HG02938 (cell line): ENCODE measurements around the gene TMEM35B.
"Not testable (repeated sequence)": the region's sequence is repeated elsewhere in the genome, so short reads cannot be mapped to it uniquely, and the experiment has no call there.

Experiments used
- ATAC-seq: cut with Tn5 transposase; IDR thresholded peaks from one replicate; pipeline ENCODE4 v1.9.1; 2021; ENCODE audit warnings: mild to moderate bottlenecking, moderate library complexity; ENCODE audit not compliant: unreplicated experiment

Gene TMEM35B

DNA sequence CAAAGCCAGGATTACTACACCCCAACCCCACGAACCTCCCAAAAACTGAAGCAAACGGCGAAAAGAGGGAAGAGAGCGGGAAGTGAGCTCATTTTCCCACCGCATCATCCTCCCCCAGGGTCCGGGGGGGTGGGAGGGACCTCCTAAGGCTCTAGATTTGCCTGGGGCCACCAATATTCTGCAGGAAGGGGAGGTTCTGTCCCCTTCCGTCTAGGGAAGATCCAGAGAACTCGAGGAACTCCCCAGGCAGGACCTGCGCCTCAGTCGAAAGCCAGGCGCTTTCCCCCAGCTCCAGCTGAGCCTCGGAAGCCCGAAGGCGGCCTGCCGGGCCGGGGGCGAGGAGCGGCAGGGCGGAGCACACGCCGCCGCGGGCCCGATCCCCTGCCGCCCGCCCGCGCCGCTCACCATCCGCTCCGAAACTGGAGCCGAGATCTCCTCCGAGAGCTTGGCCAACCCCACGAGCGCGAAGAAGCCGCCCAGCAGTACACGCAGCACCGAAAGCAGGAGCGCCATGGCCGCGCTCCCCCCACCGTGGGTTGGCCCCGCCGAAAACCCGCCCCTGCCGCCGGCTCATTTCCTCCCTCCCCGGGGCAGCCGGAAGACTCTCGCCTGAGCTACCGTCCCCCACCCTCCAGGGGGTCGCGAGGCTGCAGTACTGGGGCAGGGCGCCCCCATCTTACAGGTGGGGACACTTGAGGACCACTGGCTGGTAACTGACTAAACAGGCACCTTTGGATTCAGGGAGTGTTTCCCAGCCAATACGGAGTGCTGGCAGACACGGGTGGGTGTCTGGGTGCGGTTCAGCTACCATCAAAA is at the start of gene TMEM35B:
Gene TMEM35B (minus strand): TSS at position 555 of the 816 bp plus-strand sequence. CDS start 42 bp downstream, at position 513.
- peak; percentile 68 for ATAC-seq

DNA sequence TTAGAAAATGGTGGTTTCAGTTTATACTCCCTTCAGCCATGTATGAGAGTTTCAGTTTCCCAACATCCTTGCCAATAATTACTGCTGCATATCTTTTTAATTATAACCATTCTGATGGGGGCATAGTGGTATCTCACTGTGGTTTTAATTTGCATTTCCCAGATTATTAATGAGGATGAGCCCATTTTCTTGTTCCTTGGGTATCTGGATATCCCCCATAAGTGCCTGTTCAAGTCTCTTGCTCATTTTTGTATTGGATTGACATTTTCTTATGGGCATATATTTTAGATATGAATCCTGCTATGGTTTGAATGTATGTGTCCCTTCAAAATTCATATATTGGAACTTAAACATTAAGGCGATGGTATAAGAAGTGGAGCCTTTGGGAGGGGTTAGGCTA is 48.2 kb upstream of the TMEM35B start:
- ATAC-seq: no peak

DNA sequence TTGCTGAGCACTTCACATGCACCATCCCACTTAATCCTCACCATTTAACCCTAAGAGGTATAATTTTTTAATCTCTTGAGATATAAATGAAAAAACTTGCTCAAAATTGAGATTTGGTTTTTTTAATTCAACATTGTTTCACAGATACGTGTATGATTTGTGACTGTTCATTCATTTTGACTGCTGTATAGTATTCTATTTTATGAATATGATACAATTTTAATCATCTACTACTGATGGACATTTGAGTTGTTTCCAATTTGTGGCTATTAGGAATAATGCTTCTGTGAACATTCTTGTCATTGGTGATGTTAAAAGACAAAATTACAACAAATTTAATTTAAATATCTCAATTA is 47.2 kb upstream of the TMEM35B start:
- no peak for ATAC-seq

DNA sequence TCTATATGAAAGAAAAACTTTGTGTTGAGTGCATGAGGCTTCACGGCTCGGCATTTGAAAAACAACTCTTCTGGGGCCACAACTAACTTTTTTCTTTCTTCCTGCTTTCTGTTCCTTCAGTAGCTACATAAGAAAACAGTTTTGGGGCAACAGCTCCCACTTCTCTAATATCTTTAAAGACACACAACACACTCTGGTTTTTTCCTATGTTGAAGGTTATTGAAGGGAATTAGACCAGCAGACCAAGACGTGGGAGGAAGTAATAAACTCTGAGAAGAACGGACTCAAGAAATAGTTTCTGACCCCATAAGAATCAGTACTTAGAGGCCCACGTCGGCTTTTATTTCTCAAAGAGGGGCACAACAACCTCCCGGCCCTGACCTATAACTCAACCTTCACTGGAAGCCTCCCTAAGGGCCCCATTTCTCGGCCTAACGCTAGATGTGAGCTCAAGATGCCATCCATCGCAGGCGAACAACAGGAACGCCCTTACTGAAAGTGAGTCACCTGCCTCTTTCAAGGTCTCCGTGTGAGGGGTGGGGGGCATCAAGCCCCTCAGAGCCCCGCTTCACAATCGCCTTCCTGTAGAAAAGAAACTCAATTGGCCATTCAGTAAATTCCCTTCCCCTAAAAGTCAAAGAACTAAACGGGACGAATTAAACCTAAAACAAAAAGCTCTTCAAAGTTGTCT is 45.8 kb upstream of the TMEM35B start:
- ATAC-seq: no peak

DNA sequence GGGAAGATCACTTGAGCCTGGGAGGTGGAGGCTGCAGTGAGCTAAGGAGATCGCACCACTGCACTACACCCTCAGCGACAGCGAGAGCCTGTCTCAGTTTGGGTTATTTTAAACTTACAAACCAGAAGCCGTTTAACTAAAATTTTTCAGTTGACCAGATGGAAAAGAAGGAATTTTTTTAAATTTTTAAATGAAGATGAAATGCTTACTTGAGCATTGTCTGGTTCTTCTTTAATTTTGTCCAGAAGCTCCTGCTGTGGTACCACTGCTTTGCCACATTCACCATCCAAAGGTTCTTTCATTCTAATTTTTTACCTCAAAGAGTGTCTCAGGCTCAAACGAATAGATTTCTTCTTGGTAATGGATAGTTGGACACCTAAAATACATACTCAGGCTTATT is 45.2 kb upstream of the TMEM35B start:
- no peak for ATAC-seq

DNA sequence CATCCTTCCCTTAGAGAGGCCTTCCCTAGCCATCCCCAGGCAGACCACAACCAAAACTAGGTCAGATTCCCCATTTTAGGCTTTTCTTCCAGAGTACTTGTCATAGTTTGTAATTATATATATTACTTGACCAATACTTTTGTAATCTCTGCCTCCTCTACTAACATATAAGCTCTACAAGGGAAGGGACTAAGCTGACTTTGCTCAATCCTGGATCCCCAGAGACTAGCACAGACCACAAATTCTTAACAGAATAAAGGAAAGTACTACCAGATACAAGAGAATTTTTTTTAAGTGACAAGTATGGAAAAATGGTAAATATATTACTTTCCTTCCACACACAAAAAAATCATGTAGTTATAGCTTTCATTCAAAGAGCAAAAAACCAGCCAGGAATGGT is 44.6 kb upstream of the TMEM35B start:
- ATAC-seq: no peak

DNA sequence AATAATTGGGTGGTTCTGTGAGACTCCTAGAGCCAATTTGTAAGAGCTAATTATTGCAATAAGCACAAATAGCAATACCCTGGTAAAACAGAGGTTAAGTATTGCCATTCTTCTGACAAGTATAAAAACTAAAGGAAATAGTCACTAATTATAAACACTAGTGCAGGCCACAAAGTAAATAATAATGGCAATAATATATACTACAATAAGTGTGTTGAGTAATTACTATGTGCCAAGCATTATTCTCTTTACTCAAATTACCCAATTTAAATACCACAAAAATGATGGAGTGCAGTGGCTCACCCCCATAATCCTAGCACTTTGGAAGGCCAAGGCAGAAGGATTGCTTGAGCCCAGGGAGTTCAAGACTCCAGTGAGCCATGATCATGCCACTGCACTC is 31.3 kb upstream of the TMEM35B start:
- no peak for ATAC-seq

DNA sequence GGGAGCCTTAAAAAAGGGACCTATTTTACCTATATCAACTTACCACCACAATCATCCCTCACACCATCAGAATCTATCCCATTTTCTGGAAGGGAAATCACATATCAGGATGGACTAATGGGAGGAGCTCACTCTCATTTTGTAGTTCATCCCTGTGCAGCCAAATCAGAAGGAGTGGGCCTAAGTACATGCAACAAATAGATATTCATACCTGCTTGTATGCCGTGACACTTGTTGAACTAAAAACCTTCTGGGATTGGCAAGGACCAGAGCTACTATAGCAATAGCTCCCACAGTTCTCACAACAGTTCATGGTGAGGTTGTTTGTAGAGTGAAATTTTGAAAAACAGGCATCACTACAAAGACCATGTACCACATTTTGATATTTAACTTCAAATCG is 29.3 kb upstream of the TMEM35B start:
- no peak for ATAC-seq

DNA sequence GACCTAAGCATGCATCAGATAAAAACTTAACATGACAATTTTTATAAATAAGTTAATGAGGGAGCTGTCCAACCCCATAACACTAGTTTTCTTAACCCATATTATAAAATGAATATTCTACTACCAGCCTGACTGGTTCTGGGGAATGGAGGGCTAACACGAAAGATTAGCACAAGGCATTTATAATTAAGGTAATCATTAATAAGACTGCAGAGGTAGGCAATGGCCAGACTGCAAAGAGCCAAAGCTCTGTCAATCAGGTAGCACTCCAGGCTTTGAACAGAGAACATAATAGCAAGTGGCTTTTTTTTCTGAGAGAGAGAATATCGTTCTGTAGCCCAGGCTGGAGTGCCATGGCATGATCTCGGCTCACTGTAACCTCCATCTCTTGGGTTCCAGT is 20.6 kb upstream of the TMEM35B start:
- no peak for ATAC-seq

DNA sequence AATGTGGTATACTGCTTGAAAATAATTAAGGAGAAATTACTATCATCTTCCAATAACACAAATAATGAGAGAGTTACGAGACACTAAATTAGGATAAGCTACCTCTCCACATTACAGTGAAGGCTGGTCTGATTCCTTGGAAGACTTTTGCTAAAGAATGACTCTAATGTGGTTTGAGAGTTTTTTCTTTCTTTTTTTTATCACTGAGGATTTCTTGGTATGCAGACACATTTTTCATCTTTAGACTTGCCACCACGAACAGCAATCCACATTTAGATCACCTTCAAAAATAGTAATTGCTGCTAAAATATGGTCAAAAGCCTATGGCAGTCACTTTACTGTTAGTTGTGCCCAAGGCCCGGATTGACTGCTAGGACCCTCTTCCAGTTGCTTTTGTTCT is 16.6 kb upstream of the TMEM35B start:
- ATAC-seq: no peak

DNA sequence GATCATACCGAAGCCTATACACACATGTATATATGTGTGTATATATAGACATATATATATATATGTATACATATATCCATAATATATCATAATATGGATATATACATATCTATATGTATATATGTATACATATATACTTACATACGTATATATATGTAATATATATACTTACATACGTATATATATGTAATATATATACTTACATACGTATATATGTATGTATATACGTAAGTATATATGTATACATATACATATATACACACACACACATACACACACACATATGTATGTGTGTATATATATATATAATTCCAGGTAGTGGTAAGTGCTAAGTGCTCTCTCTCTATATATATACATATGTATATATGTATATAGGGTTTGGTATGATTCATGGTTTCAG is 9.7 kb upstream of the TMEM35B start:
- ATAC-seq: no peak

DNA sequence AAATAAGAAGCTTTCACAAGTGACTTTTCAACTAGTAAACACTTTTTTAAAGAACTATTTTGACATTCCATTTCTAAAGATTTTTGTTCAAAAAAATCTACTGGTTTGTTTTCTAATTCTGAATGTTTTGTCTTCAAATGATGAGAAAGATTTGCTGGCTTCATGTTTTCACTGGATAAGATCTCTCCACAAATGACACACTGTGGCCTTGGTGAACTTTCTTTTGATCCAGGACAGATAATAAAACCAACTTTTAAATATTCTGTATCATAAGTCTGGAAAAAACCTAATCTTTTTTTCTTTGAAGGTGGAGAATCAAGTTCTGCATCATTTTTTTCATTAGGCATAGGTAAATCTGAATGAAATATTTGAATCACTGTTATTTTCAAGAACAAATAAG is 3.4 kb upstream of the TMEM35B start:
- no peak for ATAC-seq

DNA sequence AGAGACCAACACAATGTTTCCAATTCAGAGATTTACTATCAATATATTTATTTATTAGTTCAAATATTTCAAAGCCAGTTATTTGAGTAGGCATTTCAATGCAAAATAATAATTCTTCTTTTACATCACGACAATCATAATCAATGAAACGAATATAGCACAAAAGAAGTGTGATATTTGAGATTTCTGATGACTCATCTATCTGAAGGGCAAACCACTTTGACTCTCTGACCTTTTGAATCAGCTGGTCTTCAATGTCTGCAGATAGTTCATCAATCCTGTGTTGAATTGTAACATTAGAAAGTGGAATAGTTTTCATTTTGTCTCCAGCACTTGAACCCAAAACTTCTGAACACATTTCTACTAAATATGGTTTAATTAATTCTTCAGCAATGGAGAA is 3.0 kb upstream of the TMEM35B start:
- no peak for ATAC-seq

DNA sequence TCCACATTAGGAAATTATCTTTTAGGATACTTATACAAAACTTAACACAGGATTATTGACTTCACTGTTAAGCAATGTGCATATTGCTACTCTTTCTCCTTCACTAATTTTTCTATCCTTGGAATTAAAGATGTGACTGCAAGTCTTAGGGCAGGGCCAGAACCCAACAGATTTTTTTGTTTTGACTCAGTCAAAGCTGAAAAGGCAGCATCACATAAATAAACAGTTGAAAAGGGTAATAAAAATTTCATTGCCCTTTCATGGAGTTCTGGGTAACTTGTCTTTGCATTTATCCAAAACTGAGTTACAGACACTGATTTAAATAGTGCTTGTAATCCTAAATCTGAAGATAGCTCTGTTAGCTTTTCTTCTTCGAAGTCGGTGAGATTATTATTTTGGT is 1.9 kb upstream of the TMEM35B start:
- ATAC-seq: no peak

DNA sequence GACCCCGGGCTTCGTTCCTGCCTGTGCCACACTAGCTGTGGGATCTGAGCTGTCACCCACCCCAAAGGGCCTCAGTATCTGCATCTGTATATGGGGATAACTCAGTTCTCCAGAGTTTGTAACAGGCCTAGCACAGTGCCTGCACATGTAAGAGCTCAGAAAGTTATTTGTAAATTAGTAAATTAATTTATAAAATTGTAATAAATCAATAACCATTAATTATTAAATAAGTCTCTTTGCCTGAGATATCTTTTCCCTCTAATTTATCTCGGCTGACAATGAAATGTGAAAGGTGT is 410 bp upstream of the TMEM35B start:
- ATAC-seq: not testable (repeated sequence)

DNA sequence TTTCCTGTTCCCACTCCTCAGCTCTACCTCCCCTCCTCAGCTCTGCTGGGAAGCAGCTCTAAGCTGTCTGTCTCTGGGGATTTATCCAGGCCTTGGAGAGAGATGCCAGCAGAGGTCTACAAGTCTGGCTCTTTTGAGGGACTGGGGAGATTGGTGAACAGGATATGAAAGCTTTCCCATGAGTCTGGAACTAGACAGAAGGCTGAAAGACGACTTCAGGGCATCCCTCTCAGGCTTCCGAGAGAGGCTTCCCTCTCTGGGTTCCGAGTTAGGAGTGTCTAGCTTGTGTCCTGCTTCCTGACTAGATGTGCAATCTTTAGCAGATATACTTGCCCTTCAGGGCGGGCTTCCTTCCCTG is 733 bp downstream of the TMEM35B start:
- ATAC-seq: no peak

DNA sequence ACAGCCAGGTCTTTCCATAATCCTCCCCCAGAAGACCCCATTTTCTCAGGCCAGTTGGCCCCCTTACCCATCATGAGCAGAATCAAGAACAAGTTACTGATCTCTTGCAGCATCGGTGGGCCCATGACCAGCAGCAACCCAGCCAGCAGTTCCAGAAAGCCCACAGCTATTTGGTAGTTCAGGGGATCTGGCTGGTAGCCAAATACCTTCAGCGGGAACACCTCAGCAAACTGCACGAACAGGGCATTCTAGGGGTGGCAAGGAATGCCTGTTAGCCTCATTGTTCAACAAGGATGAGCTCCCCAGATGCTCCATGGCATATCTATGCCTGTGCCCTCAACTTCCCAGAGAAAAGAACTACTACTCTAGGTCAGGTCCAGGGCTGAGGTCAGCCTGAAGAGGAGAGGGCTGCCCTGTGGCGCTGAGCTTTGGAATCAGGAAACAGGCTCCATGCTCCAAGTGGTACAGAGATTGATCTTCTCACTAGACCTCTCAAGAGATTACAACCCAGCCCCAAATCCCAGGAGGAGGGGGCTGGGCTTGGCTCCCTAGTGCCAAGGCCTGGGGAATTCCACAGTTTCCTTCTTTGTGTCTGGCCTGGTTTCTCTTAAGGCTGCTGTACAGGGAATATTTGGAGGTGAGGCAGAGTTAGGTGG is 1.3 kb downstream of the TMEM35B start:
- no peak for ATAC-seq

DNA sequence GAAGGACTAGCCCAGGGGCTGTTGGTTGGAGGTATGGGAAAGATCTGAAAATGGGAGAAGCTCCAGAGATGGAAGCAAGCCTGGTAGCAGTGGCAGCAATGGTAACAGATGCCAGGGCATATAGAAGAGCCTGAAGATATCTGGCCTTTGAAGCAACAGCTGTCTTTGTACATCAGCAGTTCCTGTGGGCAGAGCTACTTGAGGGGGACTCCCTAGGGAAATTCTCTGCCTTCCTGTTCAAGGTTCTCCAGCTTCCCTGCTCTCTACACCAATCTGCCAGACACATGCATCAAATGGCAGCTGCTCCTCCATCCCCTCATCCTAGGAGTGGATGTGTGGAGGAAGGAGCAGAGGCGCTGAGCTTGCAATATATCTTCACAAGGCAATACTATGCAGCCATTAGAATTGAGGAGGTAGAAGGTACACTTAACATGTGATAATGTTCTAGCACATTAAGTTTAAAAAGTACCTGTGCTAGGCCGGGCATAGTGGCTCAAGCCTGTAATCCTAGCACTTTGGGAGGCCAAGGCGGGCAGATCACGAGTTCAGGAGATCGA is 2.2 kb downstream of the TMEM35B start:
- no peak for ATAC-seq

DNA sequence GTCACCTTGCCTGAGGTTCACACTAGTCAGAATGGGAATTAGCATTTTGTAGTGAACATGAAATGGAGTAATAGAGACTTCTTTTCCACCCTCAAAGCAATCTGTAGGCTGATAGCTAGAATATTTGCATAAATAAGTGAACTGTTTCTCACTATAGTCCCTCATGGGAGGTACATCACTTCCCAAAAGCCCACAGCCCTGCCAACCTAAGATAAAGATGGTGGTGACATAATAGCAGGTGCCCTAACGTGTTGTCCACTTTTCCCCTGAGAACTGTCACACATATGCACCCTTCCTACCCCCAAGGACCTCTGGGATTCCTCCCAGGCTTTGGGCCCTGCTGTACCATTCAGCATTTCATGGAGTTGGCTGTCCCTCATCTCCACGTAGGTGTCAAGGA is 4.4 kb downstream of the TMEM35B start:
- no peak for ATAC-seq

DNA sequence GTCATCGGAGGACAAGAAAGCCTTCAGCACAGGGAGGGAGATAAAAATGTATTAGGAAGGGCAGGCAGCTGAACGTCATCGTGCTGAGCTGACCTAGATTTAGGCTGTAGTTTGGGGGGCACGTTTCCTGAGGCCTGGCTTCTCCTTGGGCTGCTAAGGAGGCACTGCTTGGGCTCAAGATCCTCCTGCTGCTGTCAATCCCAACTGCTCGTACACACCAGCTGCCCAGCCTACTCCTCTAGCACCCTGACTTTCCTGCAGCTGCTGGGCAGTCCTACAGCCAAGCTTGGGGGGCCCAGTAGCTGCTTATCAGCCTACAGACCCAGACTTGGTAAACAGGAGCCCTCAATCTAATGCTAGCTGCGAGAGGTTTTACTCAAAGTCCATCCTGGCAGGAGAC is 6.2 kb downstream of the TMEM35B start:
- ATAC-seq: no peak

DNA sequence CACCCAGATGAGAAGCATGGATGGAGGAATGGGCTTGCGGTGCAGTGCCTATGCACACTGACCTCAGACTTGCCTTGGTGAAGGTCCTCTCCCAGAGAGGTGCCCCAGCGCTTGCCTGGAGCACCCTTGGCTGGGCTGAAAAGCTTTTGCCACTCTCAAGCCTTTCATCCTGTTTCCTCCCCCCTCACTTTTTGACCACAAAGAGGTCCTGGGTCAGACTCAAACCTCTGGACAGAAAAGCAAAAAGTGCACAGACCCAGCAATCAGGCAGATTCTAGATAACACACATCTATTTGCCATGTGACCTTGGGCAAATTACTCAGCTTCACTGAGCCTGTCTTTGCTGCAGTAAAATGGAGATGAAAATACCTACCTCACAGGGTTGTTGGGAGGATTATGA is 7.3 kb downstream of the TMEM35B start:
- no peak for ATAC-seq

DNA sequence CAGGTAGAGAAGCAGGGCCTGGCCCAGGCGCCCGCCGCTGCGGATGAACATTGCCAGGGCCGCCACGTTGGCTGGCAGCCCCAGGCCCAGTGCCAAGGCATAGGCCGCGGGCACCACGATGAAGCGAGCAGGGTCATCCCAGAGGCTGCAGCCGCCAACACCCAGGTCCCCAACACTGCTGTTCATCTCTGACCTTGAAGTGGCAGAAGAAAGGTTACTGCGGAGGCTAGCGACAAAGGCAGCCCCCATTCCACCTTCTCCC is 8.0 kb downstream of the TMEM35B start:
- no peak for ATAC-seq
